GM12872 (cell line): ENCODE results near the gene CLDN2.

Experiments
- TF ChIP-seq, protein P1 (sequence below): IDR thresholded peaks from 3 replicates; pipeline ENCODE4 v1.5.1; 2011; ENCODE audit warnings: low read depth, mild to moderate bottlenecking, low read length, moderate library complexity; ENCODE audit not compliant: insufficient read depth

Gene CLDN2

DNA sequence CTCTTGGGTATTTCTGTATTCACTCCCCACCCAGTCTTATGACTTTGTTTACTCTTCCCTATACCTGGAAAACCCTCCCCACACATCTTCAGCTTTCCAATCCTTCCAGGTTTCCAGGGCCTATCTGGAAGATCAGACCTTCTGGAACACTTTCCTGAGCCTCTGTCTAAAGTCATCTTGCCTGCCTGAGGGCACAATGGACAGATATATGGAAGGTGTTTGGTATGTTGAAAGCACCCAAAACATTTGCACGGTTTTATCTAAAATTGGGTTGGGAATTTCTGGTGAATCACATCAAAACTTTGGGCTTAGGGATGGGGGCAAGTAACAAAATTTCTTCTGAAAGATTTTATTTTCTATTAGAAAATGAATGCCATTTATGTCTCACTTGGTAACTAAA lies 16.0 kb downstream of the CLDN2 start:
- TF ChIP-seq, protein P1, sequence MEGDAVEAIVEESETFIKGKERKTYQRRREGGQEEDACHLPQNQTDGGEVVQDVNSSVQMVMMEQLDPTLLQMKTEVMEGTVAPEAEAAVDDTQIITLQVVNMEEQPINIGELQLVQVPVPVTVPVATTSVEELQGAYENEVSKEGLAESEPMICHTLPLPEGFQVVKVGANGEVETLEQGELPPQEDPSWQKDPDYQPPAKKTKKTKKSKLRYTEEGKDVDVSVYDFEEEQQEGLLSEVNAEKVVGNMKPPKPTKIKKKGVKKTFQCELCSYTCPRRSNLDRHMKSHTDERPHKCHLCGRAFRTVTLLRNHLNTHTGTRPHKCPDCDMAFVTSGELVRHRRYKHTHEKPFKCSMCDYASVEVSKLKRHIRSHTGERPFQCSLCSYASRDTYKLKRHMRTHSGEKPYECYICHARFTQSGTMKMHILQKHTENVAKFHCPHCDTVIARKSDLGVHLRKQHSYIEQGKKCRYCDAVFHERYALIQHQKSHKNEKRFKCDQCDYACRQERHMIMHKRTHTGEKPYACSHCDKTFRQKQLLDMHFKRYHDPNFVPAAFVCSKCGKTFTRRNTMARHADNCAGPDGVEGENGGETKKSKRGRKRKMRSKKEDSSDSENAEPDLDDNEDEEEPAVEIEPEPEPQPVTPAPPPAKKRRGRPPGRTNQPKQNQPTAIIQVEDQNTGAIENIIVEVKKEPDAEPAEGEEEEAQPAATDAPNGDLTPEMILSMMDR = no peak

DNA sequence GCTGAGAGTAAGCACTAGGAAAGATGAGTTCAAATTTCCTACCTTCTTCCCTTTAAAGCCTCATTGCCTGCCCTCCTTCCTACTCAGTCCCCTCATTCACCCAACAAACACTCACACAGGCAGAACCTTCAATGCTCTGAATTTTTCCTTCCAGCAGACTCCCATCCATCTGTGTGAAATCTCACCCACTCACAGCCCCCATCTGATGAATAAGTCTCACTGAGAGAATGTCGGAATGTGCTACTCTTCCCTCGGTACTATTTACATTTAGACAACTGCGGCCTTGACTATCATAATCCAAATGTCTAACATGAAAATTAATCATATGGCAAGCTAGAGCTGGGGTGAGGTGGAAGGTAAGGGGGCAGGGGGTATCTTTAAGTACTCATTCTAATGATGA lies 19.4 kb downstream of the CLDN2 start:
- TF ChIP-seq, protein P1 = no peak

DNA sequence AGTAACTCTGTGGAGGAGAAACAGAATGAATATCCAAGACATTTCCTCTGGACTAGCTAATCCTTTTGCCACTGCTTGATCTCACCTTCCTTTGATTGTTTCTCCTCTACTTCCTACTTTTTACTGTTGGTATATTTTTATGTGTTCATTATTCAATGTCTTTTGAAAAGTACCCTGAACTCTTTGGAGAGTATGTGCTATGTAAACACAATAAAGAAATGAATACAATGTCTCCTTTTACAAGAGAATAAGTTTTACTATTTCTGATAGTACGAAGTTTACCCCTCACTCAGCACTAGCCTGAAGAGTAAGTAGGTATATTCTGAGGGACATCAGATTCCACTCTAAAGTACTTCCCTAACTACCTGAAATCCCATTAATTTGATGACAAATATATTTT lies 19.9 kb downstream of the CLDN2 start:
- TF ChIP-seq, protein P1 = no peak

DNA sequence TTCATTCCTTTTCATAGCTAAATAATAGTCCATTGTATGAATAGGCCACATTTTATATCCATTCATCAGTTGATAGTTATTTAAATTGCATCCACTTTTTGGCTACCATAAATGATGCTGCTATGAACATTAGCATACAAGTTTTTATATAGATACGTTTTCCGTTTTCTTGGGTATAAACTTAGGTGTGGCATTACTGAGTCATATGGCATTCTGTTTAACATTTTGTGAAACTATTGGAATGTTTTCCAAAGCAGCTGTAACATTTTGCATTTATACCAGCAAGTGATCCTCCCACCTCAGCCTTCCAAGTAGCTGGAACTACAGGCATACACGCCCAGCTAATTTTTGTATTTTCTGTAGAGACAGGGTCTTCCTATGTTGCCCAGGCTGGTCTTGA lies 26.3 kb downstream of the CLDN2 start:
- TF ChIP-seq, protein P1 = no peak

DNA sequence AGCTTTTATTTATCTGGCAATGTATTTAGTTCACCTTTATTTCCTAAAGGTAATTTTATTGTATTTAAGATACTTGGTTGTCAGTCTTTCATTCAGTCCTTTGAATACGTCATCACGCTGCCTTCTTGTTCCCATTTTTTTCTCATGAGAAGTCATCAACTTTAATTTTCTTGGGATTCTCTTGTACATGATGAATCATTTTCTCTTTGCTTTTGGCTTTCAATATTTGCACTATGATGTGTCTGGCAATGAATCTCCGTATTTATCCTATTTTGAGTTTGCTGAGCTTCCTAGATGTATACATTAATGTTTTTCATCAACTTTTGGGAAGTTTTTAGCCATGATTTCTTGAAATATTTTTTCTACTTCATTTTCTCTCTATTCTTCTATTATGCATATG lies 28.4 kb downstream of the CLDN2 start:
- TF ChIP-seq, protein P1 = no peak

DNA sequence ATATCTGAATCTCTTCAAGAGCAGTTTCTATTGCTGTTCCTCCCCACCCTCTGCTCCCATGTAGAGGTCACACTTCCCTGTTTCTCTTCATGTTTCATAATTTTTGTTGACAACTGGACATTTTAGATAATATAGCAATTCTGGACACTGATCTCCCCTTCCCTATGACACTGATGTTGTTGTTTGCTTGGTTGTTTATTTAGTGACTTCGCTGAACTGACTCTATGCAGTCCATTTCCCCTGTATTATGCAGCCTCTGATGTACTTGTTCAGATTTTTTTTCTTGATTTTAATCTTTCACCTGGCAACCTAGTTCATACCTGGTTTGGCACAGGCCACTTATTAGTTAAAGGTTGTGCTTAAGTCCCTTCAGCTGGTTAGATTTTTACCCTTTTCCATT lies 29.2 kb downstream of the CLDN2 start:
- TF ChIP-seq, protein P1 = no peak

DNA sequence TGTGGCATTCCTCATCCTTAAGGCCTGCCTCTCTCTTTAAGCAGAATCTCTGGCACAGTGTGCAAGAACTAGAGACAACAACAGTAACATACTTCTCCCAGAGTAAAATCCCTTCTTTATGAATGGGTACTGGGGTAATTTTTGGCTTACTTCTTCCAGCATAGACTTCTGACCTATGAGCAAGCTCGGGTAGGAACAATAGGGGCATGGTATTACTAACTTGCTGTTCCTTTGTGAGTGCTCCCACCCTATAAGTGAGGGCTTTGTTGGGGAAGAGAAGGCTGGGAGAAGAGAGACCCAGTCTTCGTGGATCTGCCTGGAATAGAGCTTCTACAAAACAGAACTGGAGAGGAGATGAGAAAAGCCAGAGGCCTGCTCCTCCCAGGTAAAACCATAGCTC lies 30.2 kb downstream of the CLDN2 start:
- TF ChIP-seq, protein P1 = no peak

DNA sequence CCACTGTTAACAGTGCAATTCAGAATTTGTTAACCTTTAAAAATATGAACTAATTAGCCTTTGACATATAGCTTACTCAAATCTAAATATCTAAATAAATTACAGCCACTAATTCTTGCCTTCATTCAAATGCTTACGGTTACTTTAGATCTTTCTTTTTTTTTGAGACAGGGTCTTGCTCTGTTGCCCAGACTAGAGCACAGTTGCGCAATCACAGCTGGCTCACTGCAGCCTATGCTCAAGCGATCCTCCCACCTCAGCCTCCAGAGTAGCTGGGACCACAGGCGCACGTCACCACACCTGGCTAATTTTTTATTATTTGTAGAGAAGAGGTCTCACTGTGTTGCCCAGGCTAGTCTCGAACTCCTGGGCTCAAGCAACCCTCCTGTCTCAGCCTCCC lies 31.0 kb downstream of the CLDN2 start:
- TF ChIP-seq, protein P1 = no peak
